Measurements from ENCODE around the gene YPEL4. TPM values are rescaled to one million over a fixed set of nuclear protein-coding genes. Genes with fewer than 3 reads are reported as not detected.

The YPEL4 gene
- total RNA-seq, 1 donor from 2014 or later, result 0.59 TPM

- intact Hi-C loops (cut with DNase I), result no loop called here
These were observed 48.4 kb downstream of the YPEL4 start for GRCh38 chr11:57601297-57601696.

DNA sequence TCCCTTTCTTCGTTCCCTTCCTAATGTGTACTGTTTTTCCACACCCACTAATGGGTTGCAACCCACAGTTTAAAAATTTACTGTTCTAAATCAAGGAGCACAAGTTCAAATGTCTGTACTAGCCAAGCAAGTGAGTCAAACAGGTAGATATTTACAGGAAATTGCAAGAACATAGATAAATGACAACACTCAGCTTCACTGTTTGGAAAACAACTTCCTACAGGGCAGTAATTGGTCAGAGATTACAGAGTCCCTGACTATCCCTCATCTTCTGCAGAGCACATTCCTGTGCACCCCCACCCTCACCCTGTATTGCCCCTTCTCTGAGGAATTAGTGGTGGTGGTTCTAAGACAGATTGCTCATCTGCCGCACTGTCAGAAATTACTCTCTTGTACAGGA is 50.3 kb downstream of the YPEL4 start:
- no peak for DNase-seq (ENCODE audit: low spot score)
- intact Hi-C loops (cut with DNase I), result no loop called here

More at GRCh38 chr11:57601297-57601696, 48.4 kb downstream of the YPEL4 start:
- no peak for DNase-seq (ENCODE audit: low spot score)

DNA sequence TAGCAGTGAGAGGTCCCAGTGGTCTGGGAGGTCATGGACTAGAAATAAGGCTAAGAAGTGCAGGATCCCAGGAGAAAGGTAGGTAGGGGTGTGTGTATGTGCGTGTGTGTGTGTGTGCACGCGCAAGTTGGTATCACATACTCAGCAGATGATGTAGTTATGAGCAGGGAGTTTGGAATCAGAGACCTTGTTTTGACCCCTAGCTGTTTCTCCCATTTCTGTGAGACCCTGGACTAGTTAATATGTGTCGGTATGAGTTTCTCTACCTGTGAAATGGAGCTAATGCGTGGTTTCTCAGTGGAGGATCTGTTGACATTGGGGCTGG is 50.9 kb downstream of the YPEL4 start:
- intact Hi-C loops (cut with DNase I), result no loop called here
- no peak for DNase-seq (ENCODE audit: low spot score)

GRCh38 chr11:57597916-57598830 is 51.5 kb downstream of the YPEL4 start:
- peak; percentile 82 for DNase-seq (ENCODE audit: low spot score)
- intact Hi-C loops (cut with DNase I), result no loop called here

GRCh38 chr11:57597461-57597915 is 52.2 kb downstream of the YPEL4 start, which contains the start of gene SERPING1:
SERPING1 (plus strand) TSS chr11:57597685; CDS start chr11:57598271, 586 bp downstream.
- DNase-seq (ENCODE audit: low spot score), result no peak
- intact Hi-C loops (cut with DNase I), result no loop called here

DNA sequence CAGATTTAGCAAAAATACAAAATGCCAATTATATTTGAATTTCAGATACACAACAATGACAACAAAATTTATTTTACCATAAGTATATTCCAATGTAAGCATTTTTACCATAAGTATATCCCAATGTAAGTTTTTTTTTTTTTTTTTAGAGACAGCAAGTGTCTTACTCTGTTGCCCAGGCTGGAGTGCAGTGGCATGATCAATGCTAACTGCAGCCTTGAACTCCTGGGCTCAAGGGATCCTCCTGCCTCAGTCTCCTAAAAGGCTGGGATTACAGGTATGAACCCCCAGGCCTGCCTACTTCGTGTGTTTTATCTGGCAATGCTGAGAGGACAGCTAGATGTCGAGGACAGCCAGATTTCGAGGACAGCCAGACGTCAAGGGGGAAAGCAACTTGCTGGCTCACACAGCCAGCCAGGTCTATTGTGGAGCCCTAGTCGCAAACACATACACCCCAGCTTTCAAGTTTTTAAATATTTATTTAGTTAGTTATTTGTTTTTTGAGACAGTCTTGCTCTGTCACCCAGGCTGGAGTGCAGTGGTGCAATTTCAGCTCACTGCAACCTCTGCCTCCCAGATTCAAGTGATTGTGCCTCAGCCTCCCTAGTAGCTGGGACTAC is 53.3 kb downstream of the YPEL4 start:
- intact Hi-C loops (cut with DNase I), result no loop called here
- DNase-seq (ENCODE audit: low spot score), result no peak

Small RNA genes lying within 50 kb of the gene (microRNA-seq; reads per million reads assigned to microRNA genes)
- gene MIR130A, result 6,082 reads per million, percentile 93 among the genes with 10 or more reads in this experiment

Other genes with a start within 250 kb of the YPEL4 start
- 26.7 TPM for gene SLC43A3, start 222.8 kb downstream of the YPEL4 start, total RNA-seq
- gene RTN4RL2, start 189.4 kb downstream of the YPEL4 start, total RNA-seq, result 0.73 TPM
- gene SLC43A1, start 134.2 kb downstream of the YPEL4 start, total RNA-seq, result 2.0 TPM
- 71.6 TPM for gene TIMM10, start 119.2 kb downstream of the YPEL4 start, total RNA-seq
- gene SMTNL1, start 112.3 kb downstream of the YPEL4 start, total RNA-seq, result not detected
- gene UBE2L6, start 82.2 kb downstream of the YPEL4 start, total RNA-seq, result 15.8 TPM
- 90.0 TPM for gene SERPING1, start 52.2 kb downstream of the YPEL4 start, total RNA-seq
- gene CLP1, start 7.8 kb upstream of the YPEL4 start, total RNA-seq, result 5.8 TPM
- gene ZDHHC5, start 18.2 kb upstream of the YPEL4 start, total RNA-seq, result 43.4 TPM
- 9.9 TPM for gene MED19, start 62.3 kb upstream of the YPEL4 start, total RNA-seq
- 56.7 TPM for gene TMX2, start 62.7 kb upstream of the YPEL4 start, total RNA-seq
- gene SELENOH, start 91.6 kb upstream of the YPEL4 start, total RNA-seq, result 85.5 TPM
- gene BTBD18, start 101.9 kb upstream of the YPEL4 start, total RNA-seq, result not detected
- gene CTNND1, start 111.9 kb upstream of the YPEL4 start, total RNA-seq, result 73.8 TPM

Data from cardiac septum (tissue), 1 donor.